Astrocyte (in vitro differentiated cells and primary cell): Measurements from ENCODE around the gene PRX.

Source experiments
- EZH2 ChIP-seq: IDR thresholded peaks from 2 replicates; pipeline ENCODE4 v1.6.1; 2012; ENCODE audit warnings: mild to moderate bottlenecking, low read length, inconsistent platforms; ENCODE audit not compliant: insufficient read depth
- TF ChIP-seq, protein P1 (sequence below): IDR thresholded peaks from 2 replicates; pipeline ENCODE4 v1.5.1; 2011; ENCODE audit warnings: low read depth, mild to moderate bottlenecking, inconsistent platforms, low read length, moderate library complexity; ENCODE audit not compliant: insufficient read depth

DNA sequence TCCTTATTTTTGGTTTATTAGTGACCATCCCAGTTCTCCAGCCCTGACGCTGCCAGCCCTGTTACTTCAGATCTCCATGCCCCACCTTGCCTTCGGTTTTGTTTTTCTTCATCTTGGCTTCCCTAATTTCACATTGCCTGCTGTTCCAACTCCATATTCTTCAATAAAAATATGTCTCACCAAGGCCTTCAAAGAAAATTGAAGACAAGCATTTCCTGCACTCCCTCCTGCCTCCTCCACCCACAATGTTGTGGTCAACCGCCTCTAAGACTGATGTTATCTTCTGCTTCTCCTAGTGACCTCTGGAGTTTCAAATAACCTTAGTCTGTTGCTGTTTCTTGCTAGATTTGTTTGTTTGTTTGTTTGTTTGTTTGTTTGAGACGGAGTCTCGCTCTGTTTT lies 50.1 kb downstream of the PRX start:
- TF ChIP-seq, protein P1, sequence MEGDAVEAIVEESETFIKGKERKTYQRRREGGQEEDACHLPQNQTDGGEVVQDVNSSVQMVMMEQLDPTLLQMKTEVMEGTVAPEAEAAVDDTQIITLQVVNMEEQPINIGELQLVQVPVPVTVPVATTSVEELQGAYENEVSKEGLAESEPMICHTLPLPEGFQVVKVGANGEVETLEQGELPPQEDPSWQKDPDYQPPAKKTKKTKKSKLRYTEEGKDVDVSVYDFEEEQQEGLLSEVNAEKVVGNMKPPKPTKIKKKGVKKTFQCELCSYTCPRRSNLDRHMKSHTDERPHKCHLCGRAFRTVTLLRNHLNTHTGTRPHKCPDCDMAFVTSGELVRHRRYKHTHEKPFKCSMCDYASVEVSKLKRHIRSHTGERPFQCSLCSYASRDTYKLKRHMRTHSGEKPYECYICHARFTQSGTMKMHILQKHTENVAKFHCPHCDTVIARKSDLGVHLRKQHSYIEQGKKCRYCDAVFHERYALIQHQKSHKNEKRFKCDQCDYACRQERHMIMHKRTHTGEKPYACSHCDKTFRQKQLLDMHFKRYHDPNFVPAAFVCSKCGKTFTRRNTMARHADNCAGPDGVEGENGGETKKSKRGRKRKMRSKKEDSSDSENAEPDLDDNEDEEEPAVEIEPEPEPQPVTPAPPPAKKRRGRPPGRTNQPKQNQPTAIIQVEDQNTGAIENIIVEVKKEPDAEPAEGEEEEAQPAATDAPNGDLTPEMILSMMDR = no peak
- TF ChIP-seq EZH2 = no peak
